Thoracic aorta (tissue), 2 donors: Measurements from ENCODE around the gene DENND2A. TPM values are rescaled to one million over a fixed set of nuclear protein-coding genes. Genes with fewer than 3 reads are reported as not detected.

Experiments used
- ATAC-seq: fragments of 150-250 bp; one replicate; pipeline ENCODE4 v1.8.0; 2017; ENCODE audit warnings: low read depth; ENCODE audit not compliant: insufficient number of reproducible peaks, low FRiP score
- DNase-seq: peaks from one replicate; pipeline ENCODE4 v3.0.0-alpha.2; 2020; ENCODE audit warnings: low spot score
- H3K27ac ChIP-seq, 2 donors: fragments of 200-600 bp; sonication (generic); 1 replicate in 1 of 2; 2 replicates in 1 of 2; pipeline ENCODE4 v1.5.1; 2016; ENCODE audit warnings: mild to moderate bottlenecking in 2 of 2, moderate library complexity in 2 of 2
- H3K27me3 ChIP-seq: fragments of 200-600 bp; sonication (generic); replicated peaks from 2 replicates; pipeline ENCODE4 v1.6.0; 2016; ENCODE audit warnings: mild to moderate bottlenecking; ENCODE audit not compliant: insufficient read depth
- H3K36me3 ChIP-seq: fragments of 200-600 bp; sonication (generic); one replicate; pipeline ENCODE4 v1.5.1; 2016
- H3K4me1 ChIP-seq, 2 donors: fragments of 200-600 bp; sonication (generic); 1 replicate in 1 of 2; 2 replicates in 1 of 2; pipeline versions ENCODE4 v1.5.1 to v1.6.0; 2016; ENCODE audit warnings: low read depth in 2 of 2, mild to moderate bottlenecking in 1 of 2; ENCODE audit not compliant: control insufficient read depth in 1 of 2
- H3K4me3 ChIP-seq: fragments of 200-600 bp; sonication (generic); 2 replicates; pipeline ENCODE4 v1.5.1; 2016; ENCODE audit warnings: mild to moderate bottlenecking
- H3K9me3 ChIP-seq: fragments of 200-600 bp; sonication (generic); 2 replicates; pipeline ENCODE4 v1.5.1; 2016
- CTCF ChIP-seq: fragments of 200-600 bp; sonication (generic); IDR thresholded peaks from one replicate; pipeline ENCODE4 v1.5.1; 2019; ENCODE audit warnings: antibody characterized with exemption
- total RNA-seq, 2 donors: library from RNA; depleted of rRNA; stranded (reverse); fragments of >200 nt; gene quantifications; one replicate each; pipeline versions ENCODE4 v1.1.0 to v1.2.3, GENCODE V29; 2016

DENND2A gene
- total RNA-seq, 2 donors from 2014 or later = 4.9 to 5.1 TPM

- H3K9me3 ChIP-seq = no peaks in the 10 kb centered on the region
- no peak for TF ChIP-seq CTCF
- no peak overlapping the region for H3K27ac ChIP-seq
- no peaks in the 10 kb centered on the region for H3K4me1 ChIP-seq
- no peaks in the 10 kb centered on the region for H3K36me3 ChIP-seq
- H3K4me3 ChIP-seq = no peak overlapping the region
- DNase-seq (no peak), ATAC-seq (no peak)
- H3K27me3 ChIP-seq = no peaks in the 10 kb centered on the region
These were observed 33.1 kb downstream of the DENND2A start for GRCh38 chr7:140607441-140607989.

GRCh38 chr7:140605337-140605736, 35.3 kb downstream of the DENND2A start:
- no peaks in the 10 kb centered on the region for H3K4me1 ChIP-seq
- no peak for TF ChIP-seq CTCF
- no peak overlapping the region for H3K27ac ChIP-seq
- H3K4me3 ChIP-seq = no peak overlapping the region
- no peak for ATAC-seq
- no peak for DNase-seq
- no peaks in the 10 kb centered on the region for H3K9me3 ChIP-seq
- H3K36me3 ChIP-seq = no peaks in the 10 kb centered on the region
- no peaks in the 10 kb centered on the region for H3K27me3 ChIP-seq

GRCh38 chr7:140604760-140605159, 35.9 kb downstream of the DENND2A start:
- Histone ChIP-seq H3K27me3 (no peaks in the 10 kb centered on the region), H3K36me3 (no peaks in the 10 kb centered on the region), H3K27ac (no peak overlapping the region), H3K4me1 (no peaks in the 10 kb centered on the region), H3K4me3 (no peak overlapping the region), H3K9me3 (no peaks in the 10 kb centered on the region)
- DNase-seq (no peak), ATAC-seq (no peak)
- TF ChIP-seq CTCF = no peak

GRCh38 chr7:140604076-140604475, 36.5 kb downstream of the DENND2A start:
- Histone ChIP-seq H3K36me3 (no peaks in the 10 kb centered on the region), H3K4me1 (no peaks in the 10 kb centered on the region), H3K4me3 (no peak overlapping the region), H3K27ac (no peak overlapping the region), H3K9me3 (no peaks in the 10 kb centered on the region), H3K27me3 (no peaks in the 10 kb centered on the region)
- no peak for DNase-seq
- no peak for TF ChIP-seq CTCF
- no peak for ATAC-seq

- Histone ChIP-seq H3K27me3 (no peaks in the 10 kb centered on the region), H3K36me3 (no peaks in the 10 kb centered on the region), H3K4me3 (no peak overlapping the region), H3K27ac (no peak overlapping the region), H3K9me3 (no peaks in the 10 kb centered on the region), H3K4me1 (peaks cover 3 to 12% of the 10 kb centered on the region in 2 donors)
- TF ChIP-seq CTCF = no peak
- no peak for ATAC-seq
- DNase-seq = no peak
These were observed 38.9 kb downstream of the DENND2A start for GRCh38 chr7:140601566-140602174.
